Measurements from ENCODE around the gene MAP10.
A peak's percentile ranks its signal among the peaks of the same experiment; 100 is the strongest.

MAP10 gene

GRCh38 chr1:232806186-232806510 is 932 bp downstream of the MAP10 start:
- Histone ChIP-seq H3K36me3 (ENCODE audit: insufficient read depth, low read length) (no peaks in the 10 kb centered on the region; the same call in 1 of the 2 replicates), H3K79me2 (ENCODE audit: insufficient read depth, low read length) (no peaks in the 10 kb centered on the region), H3K9me3 (ENCODE audit: low read length) (no peaks in the 10 kb centered on the region), H2AFZ (ENCODE audit: low read length) (no peak overlapping the region), H3K4me3 (ENCODE audit: low read depth, low read length, poor library complexity, severe bottlenecking) (peak overlapping the region; percentile 73), H3K9ac (ENCODE audit: low read length) (peak overlapping the region; percentile 64), H3K27ac (ENCODE audit: low read depth, low read length, poor library complexity, severe bottlenecking) (no peak overlapping the region), H3F3A (ENCODE audit: insufficient read depth, low read length) (no peaks in the 10 kb centered on the region), H3K27me3 (ENCODE audit: insufficient read depth, low read length) (no peaks in the 10 kb centered on the region), H3K4me1 (ENCODE audit: insufficient read depth, low read length, severe bottlenecking) (peaks cover 12% of the 10 kb centered on the region), H4K20me1 (ENCODE audit: insufficient read depth, low read length) (no peaks in the 10 kb centered on the region), H3K4me2 (ENCODE audit: low read length) (peak overlapping the region; percentile 65), H3K9me2 (ENCODE audit: low read depth, low read length) (no peaks in the 10 kb centered on the region)
- no peak for TF ChIP-seq EZH2 (IDR thresholded peaks at IDR 0.05; ENCODE audit: borderline replicate concordance, low read length)
- TF ChIP-seq, protein P1, sequence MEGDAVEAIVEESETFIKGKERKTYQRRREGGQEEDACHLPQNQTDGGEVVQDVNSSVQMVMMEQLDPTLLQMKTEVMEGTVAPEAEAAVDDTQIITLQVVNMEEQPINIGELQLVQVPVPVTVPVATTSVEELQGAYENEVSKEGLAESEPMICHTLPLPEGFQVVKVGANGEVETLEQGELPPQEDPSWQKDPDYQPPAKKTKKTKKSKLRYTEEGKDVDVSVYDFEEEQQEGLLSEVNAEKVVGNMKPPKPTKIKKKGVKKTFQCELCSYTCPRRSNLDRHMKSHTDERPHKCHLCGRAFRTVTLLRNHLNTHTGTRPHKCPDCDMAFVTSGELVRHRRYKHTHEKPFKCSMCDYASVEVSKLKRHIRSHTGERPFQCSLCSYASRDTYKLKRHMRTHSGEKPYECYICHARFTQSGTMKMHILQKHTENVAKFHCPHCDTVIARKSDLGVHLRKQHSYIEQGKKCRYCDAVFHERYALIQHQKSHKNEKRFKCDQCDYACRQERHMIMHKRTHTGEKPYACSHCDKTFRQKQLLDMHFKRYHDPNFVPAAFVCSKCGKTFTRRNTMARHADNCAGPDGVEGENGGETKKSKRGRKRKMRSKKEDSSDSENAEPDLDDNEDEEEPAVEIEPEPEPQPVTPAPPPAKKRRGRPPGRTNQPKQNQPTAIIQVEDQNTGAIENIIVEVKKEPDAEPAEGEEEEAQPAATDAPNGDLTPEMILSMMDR (IDR thresholded peaks at IDR 0.05; ENCODE audit: low read length) = no peak

- no peak overlapping the region for H3K9ac ChIP-seq (ENCODE audit: low read length)
- no peaks in the 10 kb centered on the region for H3F3A ChIP-seq (ENCODE audit: insufficient read depth, low read length)
- TF ChIP-seq, protein P1 (IDR thresholded peaks at IDR 0.05; ENCODE audit: low read length) = no peak
- no peak for TF ChIP-seq EZH2 (IDR thresholded peaks at IDR 0.05; ENCODE audit: borderline replicate concordance, low read length)
- no peaks in the 10 kb centered on the region for H3K79me2 ChIP-seq (ENCODE audit: insufficient read depth, low read length)
- no peak overlapping the region for H3K4me3 ChIP-seq (ENCODE audit: low read depth, low read length, poor library complexity, severe bottlenecking)
- no peaks in the 10 kb centered on the region for H3K27me3 ChIP-seq (ENCODE audit: insufficient read depth, low read length)
- H3K4me2 ChIP-seq (ENCODE audit: low read length) = no peak overlapping the region
- no peaks in the 10 kb centered on the region; the same call in 1 of the 2 replicates for H3K36me3 ChIP-seq (ENCODE audit: insufficient read depth, low read length)
- H3K27ac ChIP-seq (ENCODE audit: low read depth, low read length, poor library complexity, severe bottlenecking) = no peak overlapping the region
- H3K9me3 ChIP-seq (ENCODE audit: low read length) = no peaks in the 10 kb centered on the region
- no peaks in the 10 kb centered on the region for H3K9me2 ChIP-seq (ENCODE audit: low read depth, low read length)
- no peak overlapping the region for H2AFZ ChIP-seq (ENCODE audit: low read length)
- peaks cover 5% of the 10 kb centered on the region for H3K4me1 ChIP-seq (ENCODE audit: insufficient read depth, low read length, severe bottlenecking)
- no peaks in the 10 kb centered on the region for H4K20me1 ChIP-seq (ENCODE audit: insufficient read depth, low read length)
Observed at GRCh38 chr1:232810856-232811255, 5.6 kb downstream of the MAP10 start.

GRCh38 chr1:232812560-232812959 is 7.3 kb downstream of the MAP10 start:
- no peaks in the 10 kb centered on the region for H3K27me3 ChIP-seq (ENCODE audit: insufficient read depth, low read length)
- no peak overlapping the region for H3K4me3 ChIP-seq (ENCODE audit: low read depth, low read length, poor library complexity, severe bottlenecking)
- no peaks in the 10 kb centered on the region for H3K9me3 ChIP-seq (ENCODE audit: low read length)
- no peaks in the 10 kb centered on the region for H3K79me2 ChIP-seq (ENCODE audit: insufficient read depth, low read length)
- no peaks in the 10 kb centered on the region for H4K20me1 ChIP-seq (ENCODE audit: insufficient read depth, low read length)
- H2AFZ ChIP-seq (ENCODE audit: low read length) = no peak overlapping the region
- H3K36me3 ChIP-seq (ENCODE audit: insufficient read depth, low read length) = no peaks in the 10 kb centered on the region; the same call in 1 of the 2 replicates
- H3F3A ChIP-seq (ENCODE audit: insufficient read depth, low read length) = no peaks in the 10 kb centered on the region
- H3K4me1 ChIP-seq (ENCODE audit: insufficient read depth, low read length, severe bottlenecking) = no peaks in the 10 kb centered on the region
- no peak overlapping the region for H3K4me2 ChIP-seq (ENCODE audit: low read length)
- no peak overlapping the region for H3K9ac ChIP-seq (ENCODE audit: low read length)
- no peak overlapping the region for H3K27ac ChIP-seq (ENCODE audit: low read depth, low read length, poor library complexity, severe bottlenecking)
- TF ChIP-seq, protein P1 (IDR thresholded peaks at IDR 0.05; ENCODE audit: low read length) = no peak
- TF ChIP-seq EZH2 (IDR thresholded peaks at IDR 0.05; ENCODE audit: borderline replicate concordance, low read length) = no peak
- H3K9me2 ChIP-seq (ENCODE audit: low read depth, low read length) = no peaks in the 10 kb centered on the region
